ENCODE results near the gene BRD3. TPM values are rescaled to one million over a fixed set of nuclear protein-coding genes. Genes with fewer than 3 reads are reported as not detected.
A peak's percentile ranks its signal among the peaks of the same experiment; 100 is the strongest.

Gene BRD3
- total RNA-seq, 1 donor from 2014 or later, result 48.7 TPM

DNA sequence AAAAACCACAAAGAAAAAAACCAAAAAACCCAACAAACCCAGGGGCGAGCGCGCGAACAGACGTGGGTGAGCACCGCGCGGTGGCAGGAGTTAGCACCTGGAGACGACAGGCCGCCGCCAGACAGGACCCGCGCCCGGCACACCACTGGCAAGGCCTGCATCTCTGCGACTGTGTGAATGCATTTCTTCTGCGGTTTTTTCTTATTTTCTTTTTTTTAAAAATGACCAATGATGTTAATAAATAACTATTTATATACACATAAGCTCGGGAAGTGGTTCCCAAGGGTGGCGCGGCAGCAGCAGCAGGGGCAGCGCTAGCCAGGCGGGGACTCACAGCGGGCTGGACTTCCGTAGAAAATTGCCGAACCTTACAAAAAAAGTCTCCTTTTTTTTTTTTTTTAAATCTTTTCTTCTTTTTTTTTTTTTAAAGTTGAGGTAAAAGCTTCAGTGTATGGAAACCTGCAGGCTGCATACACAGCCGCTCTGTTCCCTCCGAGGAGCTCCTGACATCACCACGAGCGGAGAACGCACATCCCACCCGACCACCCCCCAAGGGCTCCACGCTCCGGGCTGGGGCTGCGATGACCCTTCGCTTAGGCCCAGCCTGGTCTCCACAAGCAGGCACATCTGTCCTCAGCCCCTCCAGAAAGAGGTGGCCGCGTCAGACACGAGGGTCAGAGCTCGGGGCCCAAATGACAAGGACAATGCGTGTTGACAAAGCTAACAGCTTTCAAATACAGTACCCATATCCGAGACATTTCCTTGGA lies 35.2 kb downstream of the BRD3 start:
- Mint-ChIP-seq H3K9me3 (ENCODE audit: low read depth) (peaks cover under 1% of the 10 kb centered on the region), H3K27ac (ENCODE audit: unreplicated experiment) (no peak overlapping the region), H3K4me1 (ENCODE audit: low read depth) (no peaks in the 10 kb centered on the region), H3K36me3 (ENCODE audit: low read depth) (peaks cover 26% of the 10 kb centered on the region), H3K4me3 (ENCODE audit: unreplicated experiment) (no peak overlapping the region), H3K27me3 (ENCODE audit: low read depth) (no peaks in the 10 kb centered on the region)
- DNase-seq (ENCODE audit: low spot score), result peak; percentile 66
- TF ChIP-seq, protein P1, sequence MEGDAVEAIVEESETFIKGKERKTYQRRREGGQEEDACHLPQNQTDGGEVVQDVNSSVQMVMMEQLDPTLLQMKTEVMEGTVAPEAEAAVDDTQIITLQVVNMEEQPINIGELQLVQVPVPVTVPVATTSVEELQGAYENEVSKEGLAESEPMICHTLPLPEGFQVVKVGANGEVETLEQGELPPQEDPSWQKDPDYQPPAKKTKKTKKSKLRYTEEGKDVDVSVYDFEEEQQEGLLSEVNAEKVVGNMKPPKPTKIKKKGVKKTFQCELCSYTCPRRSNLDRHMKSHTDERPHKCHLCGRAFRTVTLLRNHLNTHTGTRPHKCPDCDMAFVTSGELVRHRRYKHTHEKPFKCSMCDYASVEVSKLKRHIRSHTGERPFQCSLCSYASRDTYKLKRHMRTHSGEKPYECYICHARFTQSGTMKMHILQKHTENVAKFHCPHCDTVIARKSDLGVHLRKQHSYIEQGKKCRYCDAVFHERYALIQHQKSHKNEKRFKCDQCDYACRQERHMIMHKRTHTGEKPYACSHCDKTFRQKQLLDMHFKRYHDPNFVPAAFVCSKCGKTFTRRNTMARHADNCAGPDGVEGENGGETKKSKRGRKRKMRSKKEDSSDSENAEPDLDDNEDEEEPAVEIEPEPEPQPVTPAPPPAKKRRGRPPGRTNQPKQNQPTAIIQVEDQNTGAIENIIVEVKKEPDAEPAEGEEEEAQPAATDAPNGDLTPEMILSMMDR (IDR thresholded peaks at IDR 0.05), result no peak

DNA sequence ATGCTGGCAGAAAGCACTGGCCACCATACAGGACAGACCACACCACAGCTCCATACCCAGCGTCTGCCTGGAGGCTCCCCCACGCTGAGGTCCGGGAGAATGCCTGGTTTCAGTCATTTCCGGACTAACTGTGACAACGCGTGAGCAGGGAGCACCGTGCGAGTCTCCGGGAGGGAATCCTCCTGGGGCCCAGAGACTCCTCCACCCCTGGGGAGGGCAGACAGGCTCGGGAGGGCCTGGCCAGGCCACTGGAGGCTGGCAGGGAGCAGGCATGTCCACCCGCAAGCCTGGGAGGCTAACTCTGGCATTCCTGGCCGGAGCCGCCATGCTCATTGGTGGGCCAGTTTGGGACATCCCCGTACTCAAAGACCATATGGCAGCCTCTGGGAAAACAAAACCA lies 36.0 kb downstream of the BRD3 start:
- H3K27ac Mint-ChIP-seq (ENCODE audit: unreplicated experiment), result peak overlapping the region; percentile 22
- peak; percentile 68 for DNase-seq (ENCODE audit: low spot score)
- H3K27me3 Mint-ChIP-seq (ENCODE audit: low read depth), result no peaks in the 10 kb centered on the region
- H3K4me3 Mint-ChIP-seq (ENCODE audit: unreplicated experiment), result no peak overlapping the region
- peaks cover 3% of the 10 kb centered on the region for H3K4me1 Mint-ChIP-seq (ENCODE audit: low read depth)
- TF ChIP-seq, protein P1 (IDR thresholded peaks at IDR 0.05), result no peak
- H3K36me3 Mint-ChIP-seq (ENCODE audit: low read depth), result peaks cover 23% of the 10 kb centered on the region
- H3K9me3 Mint-ChIP-seq (ENCODE audit: low read depth), result no peaks in the 10 kb centered on the region

DNA sequence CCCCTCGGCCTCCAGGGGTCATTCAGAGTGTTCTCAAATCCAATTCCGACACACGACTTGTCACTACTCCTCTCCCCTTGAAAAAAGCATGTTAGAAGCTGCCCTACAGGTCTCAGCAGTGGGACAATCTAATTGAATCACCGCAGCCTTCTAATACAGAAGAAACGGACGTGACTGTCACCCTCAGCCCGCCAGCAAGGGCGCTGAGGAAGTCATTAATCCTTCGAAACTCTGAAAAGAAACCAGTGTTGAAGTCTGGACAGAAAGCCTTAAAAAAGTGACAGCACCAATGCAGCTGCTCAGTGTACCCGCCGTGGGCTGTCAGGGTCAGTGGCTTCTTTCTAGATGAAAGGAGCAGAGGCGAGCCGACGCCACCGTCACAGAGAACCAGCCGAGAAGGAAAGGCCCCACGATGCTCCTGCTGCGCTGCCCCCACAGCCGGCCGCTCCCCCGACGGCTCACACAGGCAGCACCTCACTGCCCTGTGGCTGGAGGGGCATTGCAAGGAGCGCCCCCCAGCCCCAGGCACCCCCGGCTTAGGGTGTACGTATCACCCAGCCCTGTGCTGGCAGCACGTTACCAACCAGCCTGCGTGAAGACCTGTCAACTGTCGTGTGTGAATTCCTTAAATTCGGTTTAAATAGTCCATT lies 36.9 kb downstream of the BRD3 start:
- DNase-seq (ENCODE audit: low spot score), result peak; percentile 77

DNA sequence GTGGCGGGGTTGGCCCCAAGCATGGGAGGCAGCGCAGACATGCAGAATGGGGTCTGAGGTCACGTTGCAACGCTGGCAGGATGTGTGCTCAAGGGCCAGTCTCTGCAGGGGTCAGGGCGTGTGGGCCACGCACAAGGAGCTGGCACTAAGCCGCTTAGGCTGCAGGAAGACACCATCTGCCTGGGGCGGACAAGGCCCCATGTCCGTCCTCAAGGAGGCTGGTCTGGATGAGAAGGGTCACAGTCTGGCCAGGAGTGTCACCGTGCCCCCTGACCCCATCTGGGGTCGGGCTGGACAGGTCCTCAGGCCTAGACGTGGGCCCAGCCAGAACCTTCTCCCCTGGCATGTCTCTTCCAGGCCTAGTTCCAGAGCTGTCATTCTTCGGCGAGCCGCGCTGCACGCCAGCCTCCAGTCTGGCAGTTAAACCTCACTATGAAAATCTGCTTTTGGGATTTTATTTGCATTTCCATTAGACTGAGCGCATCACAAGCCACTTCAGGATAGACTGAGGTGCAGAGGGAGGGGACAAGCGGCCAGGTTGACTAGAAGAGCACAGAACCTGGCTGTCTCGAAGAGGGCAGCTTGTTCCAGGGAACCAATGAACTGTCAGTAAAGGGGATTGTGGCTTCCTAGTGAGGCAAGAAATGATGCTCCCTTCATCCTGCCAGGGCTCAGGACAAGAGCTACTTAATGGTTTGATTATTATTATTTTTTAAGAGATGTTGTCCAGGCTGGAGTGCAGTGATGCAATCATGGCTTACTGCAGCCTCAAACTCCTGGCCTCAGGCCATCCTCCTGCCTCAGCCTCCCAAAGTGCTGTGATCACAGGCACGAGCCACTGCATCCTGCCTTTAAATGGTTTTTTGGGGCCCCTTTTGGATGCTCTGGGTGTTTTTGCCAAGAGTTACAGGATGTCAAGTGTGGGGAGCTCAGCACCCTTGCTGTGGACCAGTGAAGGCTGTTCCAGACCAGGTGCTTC lies 38.3 kb downstream of the BRD3 start:
- Mint-ChIP-seq H3K9me3 (ENCODE audit: low read depth) (no peaks in the 10 kb centered on the region), H3K4me3 (ENCODE audit: unreplicated experiment) (no peak overlapping the region), H3K36me3 (ENCODE audit: low read depth) (peaks cover 13% of the 10 kb centered on the region), H3K27ac (ENCODE audit: unreplicated experiment) (no peak overlapping the region), H3K4me1 (ENCODE audit: low read depth) (peaks cover 13% of the 10 kb centered on the region), H3K27me3 (ENCODE audit: low read depth) (no peaks in the 10 kb centered on the region)
- TF ChIP-seq, protein P1 (IDR thresholded peaks at IDR 0.05), result no peak
- peak; percentile 65 for DNase-seq (ENCODE audit: low spot score)

More for the DNA sequence above, 36.9 kb downstream of the BRD3 start:
- Mint-ChIP-seq H3K27ac (ENCODE audit: unreplicated experiment) (no peak overlapping the region), H3K9me3 (ENCODE audit: low read depth) (no peaks in the 10 kb centered on the region), H3K36me3 (ENCODE audit: low read depth) (peaks cover 19% of the 10 kb centered on the region), H3K4me1 (ENCODE audit: low read depth) (peaks cover 9% of the 10 kb centered on the region), H3K4me3 (ENCODE audit: unreplicated experiment) (no peak overlapping the region), H3K27me3 (ENCODE audit: low read depth) (no peaks in the 10 kb centered on the region)
- TF ChIP-seq, protein P1 (IDR thresholded peaks at IDR 0.05), result no peak

All from chondrocyte (in vitro differentiated cells).